OCI-LY3 (cell line): Measurements from ENCODE around the gene SUSD1.

Source experiments
- CTCF ChIP-seq: fragments of 200-600, 300-600 bp; sonication (generic); IDR thresholded peaks from 2 replicates; pipeline ENCODE4 v1.5.1; 2014; ENCODE audit warnings: antibody characterized with exemption, low read length, low read depth
- EZH2phosphoT487 ChIP-seq: fragments of 200-600 bp; shearing (Covaris generic); IDR thresholded peaks from 2 replicates; pipeline ENCODE4 v1.6.1; 2018; ENCODE audit warnings: antibody characterized with exemption, mixed run types, low read depth

GRCh38 chr9:112184221-112184620 is 9.1 kb upstream of the SUSD1 start:
- no peak for TF ChIP-seq CTCF
- TF ChIP-seq EZH2phosphoT487, result no peak
